Stomach smooth muscle (tissue), 2 donors: ENCODE results near the gene PKP2.
A peak's percentile ranks its signal among the peaks of the same experiment; 100 is the strongest.
"Not testable (repeated sequence)": the region's sequence is repeated elsewhere in the genome, so short reads cannot be mapped to it uniquely, and the experiment has no call there.

Experiments used
- H3K27ac ChIP-seq: one replicate; pipeline ENCODE4 v1.7.0; 2013; ENCODE audit warnings: mild to moderate bottlenecking, low read length, inconsistent platforms
- H3K27me3 ChIP-seq, 2 donors: one replicate each; pipeline ENCODE4 v1.7.0; 2013; ENCODE audit warnings: low read length in 2 of 2; ENCODE audit not compliant: insufficient read depth in 2 of 2, control insufficient read depth in 1 of 2
- H3K36me3 ChIP-seq, 2 donors: one replicate each; pipeline ENCODE4 v1.7.0; 2013; ENCODE audit warnings: low read length in 2 of 2; ENCODE audit not compliant: control insufficient read depth in 2 of 2, insufficient read depth in 2 of 2
- H3K4me1 ChIP-seq: one replicate; pipeline ENCODE4 v1.7.0; 2013; ENCODE audit warnings: low read length; ENCODE audit not compliant: control insufficient read depth, insufficient read depth
- H3K4me3 ChIP-seq, 2 donors: one replicate each; pipeline ENCODE4 v1.7.0; 2013; ENCODE audit warnings: low read length in 2 of 2
- H3K9ac ChIP-seq, 2 donors: one replicate each; pipeline ENCODE4 v1.7.0; 2013; ENCODE audit warnings: low read length in 2 of 2, mild to moderate bottlenecking in 1 of 2
- H3K9me3 ChIP-seq, 2 donors: one replicate each; pipeline ENCODE4 v1.7.0; 2013; ENCODE audit warnings: low read length in 2 of 2; ENCODE audit not compliant: control insufficient read depth in 2 of 2
- donor health status: healthy.
- donor health status: Pancreatic carcinoma.

PKP2 gene

GRCh38 chr12:32894566-32894965 is 2.0 kb downstream of the PKP2 start:
- H3K27ac ChIP-seq = no peak overlapping the region
- no peak overlapping the region for H3K9ac ChIP-seq
- H3K9me3 ChIP-seq = no peaks in the 10 kb centered on the region
- peak overlapping the region in 1 of 2 donors; percentile 79 for H3K4me3 ChIP-seq
- no peaks in the 10 kb centered on the region for H3K36me3 ChIP-seq
- no peaks in the 10 kb centered on the region for H3K27me3 ChIP-seq
- H3K4me1 ChIP-seq = peaks cover 8% of the 10 kb centered on the region

- no peaks in the 10 kb centered on the region for H3K36me3 ChIP-seq
- H3K4me1 ChIP-seq = peaks cover 8% of the 10 kb centered on the region
- H3K27me3 ChIP-seq = no peaks in the 10 kb centered on the region
- no peaks in the 10 kb centered on the region for H3K9me3 ChIP-seq
- no peak overlapping the region for H3K27ac ChIP-seq
- H3K9ac ChIP-seq = no peak overlapping the region
- H3K4me3 ChIP-seq = no peak overlapping the region
Observed at GRCh38 chr12:32893458-32893857, 3.1 kb downstream of the PKP2 start.

GRCh38 chr12:32893043-32893442 is 3.5 kb downstream of the PKP2 start:
- Histone ChIP-seq H3K36me3 (no peaks in the 10 kb centered on the region), H3K4me3 (no peak overlapping the region), H3K27me3 (no peaks in the 10 kb centered on the region), H3K27ac (no peak overlapping the region), H3K9me3 (no peaks in the 10 kb centered on the region), H3K9ac (no peak overlapping the region), H3K4me1 (peaks cover 8% of the 10 kb centered on the region)

GRCh38 chr12:32892369-32892768 is 4.2 kb downstream of the PKP2 start:
- not testable (repeated sequence) for H3K9ac ChIP-seq, H3K4me3 ChIP-seq, H3K27me3 ChIP-seq, H3K9me3 ChIP-seq, H3K27ac ChIP-seq, H3K4me1 ChIP-seq, H3K36me3 ChIP-seq

GRCh38 chr12:32891956-32892355 is 4.6 kb downstream of the PKP2 start:
- H3K36me3 ChIP-seq = no peaks in the 10 kb centered on the region
- H3K4me1 ChIP-seq = peaks cover 5% of the 10 kb centered on the region
- no peak overlapping the region for H3K4me3 ChIP-seq
- H3K27me3 ChIP-seq = no peaks in the 10 kb centered on the region
- H3K9me3 ChIP-seq = no peaks in the 10 kb centered on the region
- H3K27ac ChIP-seq = peak overlapping the region; percentile 12
- no peak overlapping the region for H3K9ac ChIP-seq

GRCh38 chr12:32891526-32891925 is 5.1 kb downstream of the PKP2 start:
- no peak overlapping the region for H3K9ac ChIP-seq
- no peaks in the 10 kb centered on the region for H3K9me3 ChIP-seq
- no peak overlapping the region for H3K4me3 ChIP-seq
- H3K4me1 ChIP-seq = peaks cover 3% of the 10 kb centered on the region
- no peaks in the 10 kb centered on the region for H3K36me3 ChIP-seq
- no peaks in the 10 kb centered on the region for H3K27me3 ChIP-seq
- H3K27ac ChIP-seq = peak overlapping the region; percentile 12

- Histone ChIP-seq H3K4me3 (no peak overlapping the region), H3K4me1 (peaks cover 3% of the 10 kb centered on the region), H3K9me3 (no peaks in the 10 kb centered on the region), H3K27ac (no peak overlapping the region), H3K36me3 (no peaks in the 10 kb centered on the region), H3K27me3 (no peaks in the 10 kb centered on the region), H3K9ac (no peak overlapping the region)
Observed at GRCh38 chr12:32889011-32889760, 7.4 kb downstream of the PKP2 start.

- Histone ChIP-seq H3K4me1 (no peaks in the 10 kb centered on the region), H3K27ac (no peak overlapping the region), H3K27me3 (no peaks in the 10 kb centered on the region), H3K4me3 (no peak overlapping the region), H3K36me3 (no peaks in the 10 kb centered on the region), H3K9me3 (no peaks in the 10 kb centered on the region), H3K9ac (no peak overlapping the region)
Observed at GRCh38 chr12:32887058-32887457, 9.5 kb downstream of the PKP2 start.

- Histone ChIP-seq H3K9ac (no peak overlapping the region), H3K4me3 (no peak overlapping the region), H3K4me1 (no peaks in the 10 kb centered on the region)
Observed at GRCh38 chr12:32885831-32886230, 10.7 kb downstream of the PKP2 start.

GRCh38 chr12:32884962-32885361 is 11.6 kb downstream of the PKP2 start:
- no peak overlapping the region for H3K27ac ChIP-seq
- no peaks in the 10 kb centered on the region for H3K27me3 ChIP-seq
- no peak overlapping the region for H3K9ac ChIP-seq
- H3K4me3 ChIP-seq = no peak overlapping the region
- no peaks in the 10 kb centered on the region for H3K36me3 ChIP-seq
- no peaks in the 10 kb centered on the region for H3K4me1 ChIP-seq
- H3K9me3 ChIP-seq = no peaks in the 10 kb centered on the region

More at GRCh38 chr12:32885831-32886230, 10.7 kb downstream of the PKP2 start:
- Histone ChIP-seq H3K27ac (no peak overlapping the region), H3K27me3 (no peaks in the 10 kb centered on the region), H3K9me3 (no peaks in the 10 kb centered on the region), H3K36me3 (no peaks in the 10 kb centered on the region)

- Histone ChIP-seq H3K4me3 (no peak overlapping the region), H3K27ac (peak overlapping the region; percentile 18), H3K27me3 (no peaks in the 10 kb centered on the region), H3K36me3 (no peaks in the 10 kb centered on the region), H3K9me3 (no peaks in the 10 kb centered on the region), H3K9ac (no peak overlapping the region), H3K4me1 (peaks cover 6% of the 10 kb centered on the region)
Observed at GRCh38 chr12:32881702-32882101, 14.9 kb downstream of the PKP2 start.
